Fibroblast of lung (primary cell): ENCODE data around the gene AIFM3. TPM values are rescaled to one million over a fixed set of nuclear protein-coding genes. Genes with fewer than 3 reads are reported as not detected.
A peak's percentile ranks its signal among the peaks of the same experiment; 100 is the strongest.

ENCODE experiments used
- DNase-seq, 2 donors: peaks; one replicate each; pipeline versions ENCODE4 v3.0.0 to v3.0.0-alpha.2; 2010; ENCODE audit warnings: low read depth in 2 of 2
- H2AFZ ChIP-seq: 2 replicates; pipeline ENCODE4 v1.5.1; 2012; ENCODE audit warnings: low read length, control low read depth, inconsistent platforms
- H3K27ac ChIP-seq: 2 replicates; pipeline ENCODE4 v1.5.1; 2011; ENCODE audit warnings: low read length, control low read depth; ENCODE audit not compliant: insufficient read depth
- H3K27me3 ChIP-seq: 2 replicates; pipeline ENCODE4 v1.5.1; 2011; ENCODE audit warnings: mild to moderate bottlenecking, low read length; ENCODE audit not compliant: control insufficient read depth, insufficient read depth
- H3K36me3 ChIP-seq: 2 replicates; pipeline ENCODE4 v1.5.1; 2011; ENCODE audit warnings: low read length; ENCODE audit not compliant: control insufficient read depth, insufficient read depth
- H3K4me1 ChIP-seq: 2 replicates; pipeline ENCODE4 v1.5.1; 2011; ENCODE audit warnings: low read length; ENCODE audit not compliant: control insufficient read depth, insufficient read depth; ENCODE audit errors: extremely low read depth
- H3K4me2 ChIP-seq: 2 replicates; pipeline ENCODE4 v1.5.1; 2011; ENCODE audit warnings: low read length, control low read depth; ENCODE audit not compliant: insufficient read depth; ENCODE audit errors: extremely low read depth
- H3K4me3 ChIP-seq, 4 experiments: fragments of 200-600 bp in 1 of 4; sonication (generic) in 1 of 4; replicated peaks in 1 of 4; 2 replicates each; pipeline ENCODE4 v1.5.1; 2011 to 2016; ENCODE audit warnings: low read length in 4 of 4, low read depth in 3 of 4, mild to moderate bottlenecking in 3 of 4, control low read depth in 2 of 4, inconsistent platforms in 1 of 4, mixed read lengths in 1 of 4; ENCODE audit not compliant: insufficient read depth in 1 of 4; ENCODE audit errors: control extremely low read depth in 1 of 4
- H3K79me2 ChIP-seq: 2 replicates; pipeline ENCODE4 v1.5.1; 2012; ENCODE audit warnings: mild to moderate bottlenecking, low read length, inconsistent platforms; ENCODE audit not compliant: control insufficient read depth, insufficient read depth
- H3K9ac ChIP-seq: 2 replicates; pipeline ENCODE4 v1.5.1; 2011; ENCODE audit warnings: mild to moderate bottlenecking, low read length, control low read depth; ENCODE audit not compliant: insufficient read depth
- H3K9me3 ChIP-seq: 2 replicates; pipeline ENCODE4 v1.5.1; 2012; ENCODE audit warnings: low read depth, low read length; ENCODE audit not compliant: control insufficient read depth, insufficient read depth
- H4K20me1 ChIP-seq: 2 replicates; pipeline ENCODE4 v1.5.1; 2011; ENCODE audit warnings: low read length; ENCODE audit not compliant: control insufficient read depth, insufficient read depth; ENCODE audit errors: extremely low read depth
- CTCF ChIP-seq, 2 donors: IDR thresholded peaks in 1 of 2; conservative IDR thresholded peaks in 1 of 2; 1 replicate in 1 of 2; 2 replicates in 1 of 2; pipeline ENCODE4 v1.5.1; 2011 to 2012; ENCODE audit warnings: low read length in 2 of 2, control low read depth in 1 of 2, inconsistent platforms in 1 of 2, low read depth in 1 of 2, mild to moderate bottlenecking in 1 of 2
- EZH2 ChIP-seq: IDR thresholded peaks from 2 replicates; pipeline ENCODE4 v1.5.1; 2012; ENCODE audit warnings: low read length, control low read depth, mild to moderate bottlenecking; ENCODE audit errors: missing control alignments
- polyA plus RNA-seq, 2 donors: library from polyadenylated mRNA; depleted of rRNA in 1 of 2; stranded (reverse) in 1 of 2; unstranded in 1 of 2; fragments of >200 nt; gene quantifications; 2 replicates each; pipeline ENCODE4 v1.2.1, GENCODE V29; 2011 to 2012; ENCODE audit warnings: missing spikeins in 1 of 2
- total RNA-seq: library from RNA; depleted of rRNA; stranded (reverse); fragments of >200 nt; gene quantifications from 2 replicates; pipeline ENCODE4 v1.2.1, GENCODE V29; 2014

The AIFM3 gene
- total and polyA plus RNA-seq, 2 donors (not counting 1 experiment from before 2014, with no cell fraction given), result 0.15 to 2.0 TPM

GRCh38 chr22:21014202-21014725 is 47.2 kb downstream of the AIFM3 start:
- DNase-seq, result peak; percentile 87 to 92
- H3K4me2 ChIP-seq, result peak overlapping the region; percentile 99
- H3K9ac ChIP-seq, result peak overlapping the region; percentile 72
- H3K9me3 ChIP-seq, result no peaks in the 10 kb centered on the region
- H3K4me3 ChIP-seq, result peak overlapping the region; percentile 33 to 67 (median 54)
- no peaks in the 10 kb centered on the region for H4K20me1 ChIP-seq
- peak overlapping the region; percentile 73 for H2AFZ ChIP-seq
- no peaks in the 10 kb centered on the region for H3K27me3 ChIP-seq
- H3K4me1 ChIP-seq, result peaks cover 14% of the 10 kb centered on the region
- no peaks in the 10 kb centered on the region for H3K36me3 ChIP-seq
- no peaks in the 10 kb centered on the region for H3K79me2 ChIP-seq
- H3K27ac ChIP-seq, result peak overlapping the region; percentile 93
- no peak for TF ChIP-seq CTCF (conservative IDR thresholded peaks at IDR 0.05 in 1 of 2, IDR thresholded peaks at IDR 0.05 in 1 of 2; ENCODE audit: low read depth in 1 of 2, low read length in 2 of 2)

- TF ChIP-seq EZH2 (no peak), CTCF (conservative IDR thresholded peaks at IDR 0.05 in 1 of 2, IDR thresholded peaks at IDR 0.05 in 1 of 2; ENCODE audit: low read depth in 1 of 2, low read length in 2 of 2) (no peak)
- Histone ChIP-seq H3K27me3 (no peaks in the 10 kb centered on the region), H4K20me1 (no peaks in the 10 kb centered on the region), H3K9me3 (no peaks in the 10 kb centered on the region), H3K79me2 (no peaks in the 10 kb centered on the region), H3K4me2 (peak within 1 kb of the TSS; percentile 99), H3K4me3 (peak within 1 kb of the TSS; percentile 33 to 67 (median 54)), H2AFZ (peak within 1 kb of the TSS; percentile 73), H3K27ac (peak within 1 kb of the TSS; percentile 93), H3K36me3 (no peaks in the 10 kb centered on the region), H3K9ac (peak within 1 kb of the TSS; percentile 72), H3K4me1 (peaks cover 14% of the 10 kb centered on the region)
- peak; percentile 39 to 57 for DNase-seq
Observed at GRCh38 chr22:21014726-21015465, 47.8 kb downstream of the AIFM3 start, which contains the start of gene P2RX6. Gene P2RX6, plus strand, starts transcription at chr22:21015165. Its CDS starts 10 bp downstream, at chr22:21015175.

GRCh38 chr22:21015466-21016006 is 48.5 kb downstream of the AIFM3 start:
- Histone ChIP-seq H3K9ac (peak overlapping the region; percentile 63), H3K4me2 (peak overlapping the region; percentile 59), H3K27ac (peak overlapping the region; percentile 93)

More at GRCh38 chr22:21015466-21016006, 48.5 kb downstream of the AIFM3 start:
- DNase-seq, result no peak
- TF ChIP-seq EZH2, result no peak
- no peak for TF ChIP-seq CTCF (conservative IDR thresholded peaks at IDR 0.05 in 1 of 2, IDR thresholded peaks at IDR 0.05 in 1 of 2; ENCODE audit: low read depth in 1 of 2, low read length in 2 of 2)
- H2AFZ ChIP-seq, result no peak overlapping the region
- H4K20me1 ChIP-seq, result no peaks in the 10 kb centered on the region
- H3K4me1 ChIP-seq, result peaks cover 14% of the 10 kb centered on the region
- no peaks in the 10 kb centered on the region for H3K9me3 ChIP-seq
- H3K36me3 ChIP-seq, result no peaks in the 10 kb centered on the region
- H3K27me3 ChIP-seq, result no peaks in the 10 kb centered on the region
- H3K4me3 ChIP-seq, result peak overlapping the region in 3 of 4 experiments; percentile 14 to 67 (median 37)
- no peaks in the 10 kb centered on the region for H3K79me2 ChIP-seq
